Fibroblast of pulmonary artery (primary cell): ENCODE data around the gene SUZ12.

Experiments
- DNase-seq: peaks from one replicate; pipeline ENCODE4 v3.0.0-alpha.2; 2010; ENCODE audit warnings: low read depth
- H3K4me3 ChIP-seq: replicated peaks from 2 replicates; pipeline ENCODE4 v1.5.1; 2011; ENCODE audit warnings: low read depth, mild to moderate bottlenecking, control low read depth, low read length, moderate library complexity
- TF ChIP-seq, protein P1 (sequence below): IDR thresholded peaks from 2 replicates; pipeline ENCODE4 v1.5.1; 2011; ENCODE audit warnings: mild to moderate bottlenecking, control low read depth, low read length, inconsistent platforms; ENCODE audit errors: missing control alignments

The SUZ12 gene

DNA sequence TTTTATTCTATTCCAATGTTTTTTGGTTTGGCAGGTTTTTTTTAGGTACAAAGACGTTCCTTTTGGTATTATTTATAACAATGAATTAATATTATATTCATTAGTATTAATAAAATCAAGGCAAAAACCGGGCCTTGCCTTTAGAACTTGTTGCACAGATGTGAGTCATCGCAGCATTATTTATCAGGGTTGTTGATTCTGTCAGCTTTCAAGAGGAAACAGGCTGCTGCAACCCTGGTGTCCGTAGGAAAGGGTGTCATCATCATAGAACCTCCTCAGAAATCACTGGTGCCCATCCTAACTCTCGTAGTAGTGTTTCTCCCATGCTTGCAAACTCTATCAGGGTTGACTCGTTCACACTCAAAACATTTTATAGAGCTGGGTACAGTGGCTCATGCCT, 60.2 kb downstream of the SUZ12 start:
- no peak overlapping the region for H3K4me3 ChIP-seq
- TF ChIP-seq, protein P1, sequence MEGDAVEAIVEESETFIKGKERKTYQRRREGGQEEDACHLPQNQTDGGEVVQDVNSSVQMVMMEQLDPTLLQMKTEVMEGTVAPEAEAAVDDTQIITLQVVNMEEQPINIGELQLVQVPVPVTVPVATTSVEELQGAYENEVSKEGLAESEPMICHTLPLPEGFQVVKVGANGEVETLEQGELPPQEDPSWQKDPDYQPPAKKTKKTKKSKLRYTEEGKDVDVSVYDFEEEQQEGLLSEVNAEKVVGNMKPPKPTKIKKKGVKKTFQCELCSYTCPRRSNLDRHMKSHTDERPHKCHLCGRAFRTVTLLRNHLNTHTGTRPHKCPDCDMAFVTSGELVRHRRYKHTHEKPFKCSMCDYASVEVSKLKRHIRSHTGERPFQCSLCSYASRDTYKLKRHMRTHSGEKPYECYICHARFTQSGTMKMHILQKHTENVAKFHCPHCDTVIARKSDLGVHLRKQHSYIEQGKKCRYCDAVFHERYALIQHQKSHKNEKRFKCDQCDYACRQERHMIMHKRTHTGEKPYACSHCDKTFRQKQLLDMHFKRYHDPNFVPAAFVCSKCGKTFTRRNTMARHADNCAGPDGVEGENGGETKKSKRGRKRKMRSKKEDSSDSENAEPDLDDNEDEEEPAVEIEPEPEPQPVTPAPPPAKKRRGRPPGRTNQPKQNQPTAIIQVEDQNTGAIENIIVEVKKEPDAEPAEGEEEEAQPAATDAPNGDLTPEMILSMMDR: no peak
- DNase-seq: no peak

DNA sequence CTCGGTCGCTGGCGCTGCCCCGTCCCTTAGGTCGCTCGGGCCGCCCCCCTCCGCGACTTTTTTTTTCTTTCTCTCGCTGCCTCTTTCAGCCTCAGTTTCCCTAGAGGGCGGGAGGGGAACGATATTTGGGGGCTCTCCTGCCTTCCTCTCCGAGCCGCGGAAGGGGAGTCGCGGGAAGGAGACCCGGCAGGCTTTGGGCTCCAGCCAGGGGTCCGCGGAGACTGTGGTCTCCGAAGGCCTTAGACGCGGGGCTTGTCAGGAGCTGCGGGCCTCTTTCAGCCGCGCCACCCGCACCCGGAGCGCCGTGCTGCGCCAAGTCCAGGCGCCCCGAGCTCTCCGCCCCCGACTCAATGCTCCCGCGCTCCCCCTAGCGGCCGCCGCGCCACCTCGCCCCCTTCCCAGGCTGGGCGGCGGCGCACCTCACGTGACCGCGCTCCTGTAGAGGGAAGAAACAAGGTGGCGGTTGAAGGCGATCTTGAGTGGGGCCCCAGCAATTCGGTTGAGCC, 70.2 kb downstream of the SUZ12 start, which contains the start of gene LRRC37B:
Gene LRRC37B (plus strand): TSS at position 427 of the 506 bp plus-strand sequence. CDS start 14,010 bp downstream, outside the sequence.
- DNase-seq: peak; percentile 74
- peak within 1 kb of the TSS; percentile 93 for H3K4me3 ChIP-seq
- TF ChIP-seq, protein P1: peak; percentile 45

GRCh38 chr17:32007463-32008298, 70.9 kb downstream of the SUZ12 start:
- TF ChIP-seq, protein P1: no peak
- H3K4me3 ChIP-seq: peak overlapping the region; percentile 93
- DNase-seq: peak; percentile 25

DNA sequence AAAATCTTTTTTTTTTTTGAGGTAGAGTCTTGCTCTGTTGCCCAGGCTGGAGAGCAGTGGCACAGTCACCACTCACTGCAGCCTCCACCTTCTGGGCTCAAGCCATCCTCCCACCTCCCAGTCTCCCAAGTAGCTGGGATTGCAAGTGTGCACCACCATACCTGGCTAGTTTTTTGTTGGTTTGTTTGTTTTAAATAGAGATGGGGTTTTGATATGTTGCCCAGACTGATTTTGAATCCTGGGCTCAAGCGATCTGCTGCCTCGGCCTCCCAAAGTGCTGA, 72.4 kb downstream of the SUZ12 start:
- TF ChIP-seq, protein P1: no peak
- no peak for DNase-seq
- peak overlapping the region; percentile 93 for H3K4me3 ChIP-seq

DNA sequence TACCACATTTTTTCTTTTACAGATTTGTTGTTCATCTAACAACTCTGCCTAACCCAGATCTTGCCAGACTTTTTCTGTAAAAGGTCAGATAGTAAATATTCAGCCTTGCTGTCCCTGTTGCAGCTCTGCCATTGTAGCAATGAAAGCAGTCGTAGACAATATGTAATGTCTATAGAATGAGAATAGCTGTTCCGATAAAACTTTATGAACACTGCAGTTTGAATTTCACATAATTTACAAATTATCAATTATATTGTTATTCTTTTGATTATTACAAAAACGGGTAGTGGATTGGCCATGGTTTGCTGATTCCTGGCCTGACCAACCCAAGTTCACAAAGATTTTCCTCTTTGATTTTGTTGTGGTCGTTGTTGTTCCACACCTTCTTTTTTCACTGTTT, 73.3 kb downstream of the SUZ12 start:
- DNase-seq: no peak
- no peak overlapping the region for H3K4me3 ChIP-seq
- TF ChIP-seq, protein P1: no peak

DNA sequence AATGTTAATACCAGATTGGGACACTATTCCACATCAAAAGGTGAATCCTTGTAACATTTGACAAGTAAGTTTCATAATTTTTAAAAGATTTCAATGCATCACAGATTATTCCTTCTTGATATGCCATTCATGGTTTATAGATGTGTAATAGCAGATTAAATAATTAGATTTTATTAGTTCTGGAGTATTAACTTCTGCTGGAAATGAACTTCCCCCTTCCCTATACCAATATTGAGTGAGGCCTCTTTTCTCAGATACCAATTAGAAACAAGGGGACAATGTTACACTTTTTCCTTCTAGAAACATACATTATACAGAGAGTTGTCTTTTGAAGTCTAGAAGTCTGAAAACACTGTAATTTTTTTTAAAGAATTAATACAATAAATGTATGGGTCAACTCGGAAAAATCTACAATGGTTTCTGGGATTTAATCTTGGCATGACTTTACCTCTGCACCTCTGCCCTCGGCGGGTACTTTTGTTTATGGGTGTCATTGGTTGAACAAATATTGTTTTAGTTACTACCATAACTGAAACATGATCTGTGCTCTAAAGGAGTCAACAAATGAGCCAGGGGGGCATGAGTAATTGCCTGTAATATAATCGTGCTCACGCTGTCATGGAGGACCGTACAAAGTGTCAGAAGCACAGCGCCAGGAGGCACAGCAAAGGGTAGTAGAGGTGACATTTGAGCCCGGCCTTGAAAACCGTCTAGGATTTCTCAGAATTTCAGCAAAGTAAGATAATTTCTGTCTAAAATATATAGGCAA, 78.6 kb downstream of the SUZ12 start:
- no peak for DNase-seq
- no peak overlapping the region for H3K4me3 ChIP-seq
- TF ChIP-seq, protein P1: no peak
